ENCODE data around the gene LMNA. TPM values are rescaled to one million over a fixed set of nuclear protein-coding genes. Genes with fewer than 3 reads are reported as not detected.
"Not testable (repeated sequence)": the region's sequence is repeated elsewhere in the genome, so short reads cannot be mapped to it uniquely, and the experiment has no call there.

LMNA gene
- total RNA-seq, 1 donor from 2014 or later = 588 TPM

DNA sequence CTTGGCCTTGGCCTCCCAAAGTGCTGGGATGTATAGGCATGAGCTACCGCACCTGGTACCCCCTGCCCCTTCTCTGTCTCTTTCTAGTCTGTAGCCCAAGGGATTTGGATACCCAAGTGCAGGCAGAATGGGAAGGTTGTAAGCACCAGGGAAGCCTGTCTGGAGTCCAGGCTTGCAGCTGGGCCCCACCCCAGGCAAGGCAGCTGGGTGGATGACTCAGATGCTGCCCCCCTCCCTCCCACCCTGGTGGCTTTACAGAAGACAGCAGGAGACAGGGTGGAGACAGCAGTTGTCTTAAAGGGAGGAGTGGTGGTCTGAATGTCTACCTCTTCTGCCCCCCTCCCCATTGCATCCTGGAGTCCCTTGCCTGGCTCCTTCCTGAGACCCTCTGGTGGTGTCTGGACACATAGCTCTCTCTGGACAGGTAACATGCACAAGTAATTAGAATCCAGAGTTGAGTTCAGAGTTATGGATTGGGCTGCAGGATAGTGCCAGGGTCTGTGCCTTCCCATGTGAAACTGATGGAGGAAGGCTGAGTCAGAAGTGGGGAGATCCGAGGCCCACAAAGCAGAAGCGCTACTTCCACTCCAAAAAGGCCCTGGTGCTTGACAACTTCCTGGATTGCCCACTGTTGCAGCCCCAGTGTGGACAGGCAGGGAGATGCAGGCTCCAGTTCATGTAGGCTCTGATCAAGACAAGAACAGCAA, 5.1 kb downstream of the LMNA start:
- DNase-seq (ENCODE audit: extremely low read depth, low read depth, low spot score) = no peak

DNA sequence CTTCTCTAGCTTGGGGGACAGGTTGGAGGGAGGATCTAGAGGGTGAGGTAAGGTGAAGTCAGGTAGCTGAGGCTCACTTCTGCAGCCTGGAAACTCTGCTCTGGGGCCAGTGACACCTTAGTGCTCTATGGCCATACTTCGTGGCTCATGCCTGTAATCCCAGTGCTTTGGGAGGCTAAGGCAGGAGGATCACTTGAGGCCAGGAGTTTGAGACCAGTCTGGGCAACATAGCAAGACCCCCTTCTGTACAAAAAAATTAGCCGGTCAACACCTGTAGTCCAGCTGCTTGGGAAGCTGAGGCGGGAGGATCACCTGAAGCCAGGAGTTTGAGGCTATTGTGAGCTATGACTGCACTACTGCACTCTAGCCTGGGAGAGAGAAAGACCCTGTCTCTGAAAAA, 5.8 kb downstream of the LMNA start:
- no peak for DNase-seq (ENCODE audit: extremely low read depth, low read depth, low spot score)

DNA sequence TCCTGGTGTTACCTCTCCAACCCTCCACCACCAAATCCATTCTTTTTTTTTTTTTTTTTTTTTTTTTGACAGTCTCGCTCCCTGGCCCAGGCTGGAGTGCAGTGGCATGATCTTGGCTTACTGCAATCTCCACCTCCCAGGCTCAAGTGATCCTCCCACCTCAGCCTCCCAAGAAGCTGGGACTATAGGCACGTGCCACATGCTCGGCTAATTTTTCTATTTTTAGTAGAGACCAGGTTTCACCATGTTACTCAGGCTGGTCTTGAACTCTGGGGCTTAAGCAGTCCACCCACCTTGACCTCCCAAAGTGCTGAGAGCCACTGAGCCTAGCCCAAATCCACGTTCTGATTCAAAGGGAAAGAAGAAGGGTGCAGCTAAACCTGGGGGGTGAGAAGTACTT, 6.5 kb downstream of the LMNA start:
- not testable (repeated sequence) for DNase-seq (ENCODE audit: extremely low read depth, low read depth, low spot score)

DNA sequence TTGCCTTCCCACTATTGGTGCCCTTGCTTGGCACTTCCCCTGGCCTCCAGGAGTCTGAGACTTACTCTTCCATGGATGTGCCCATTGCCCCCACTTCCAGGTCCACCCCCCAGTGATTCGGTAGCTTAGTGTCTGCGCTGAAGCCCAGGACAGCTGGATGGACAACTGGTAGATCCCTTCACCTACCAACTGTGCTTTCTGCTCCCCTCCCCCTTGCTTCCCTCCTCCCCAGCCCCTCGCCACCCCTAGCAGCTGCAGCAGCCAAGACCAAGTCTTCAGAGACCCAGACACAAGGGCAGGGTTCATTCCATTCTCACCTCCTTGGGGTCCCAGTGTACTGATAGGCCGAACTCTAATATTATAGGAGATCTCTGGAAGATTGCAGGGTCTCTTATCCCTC, 6.9 kb downstream of the LMNA start:
- DNase-seq (ENCODE audit: extremely low read depth, low read depth, low spot score) = no peak

DNA sequence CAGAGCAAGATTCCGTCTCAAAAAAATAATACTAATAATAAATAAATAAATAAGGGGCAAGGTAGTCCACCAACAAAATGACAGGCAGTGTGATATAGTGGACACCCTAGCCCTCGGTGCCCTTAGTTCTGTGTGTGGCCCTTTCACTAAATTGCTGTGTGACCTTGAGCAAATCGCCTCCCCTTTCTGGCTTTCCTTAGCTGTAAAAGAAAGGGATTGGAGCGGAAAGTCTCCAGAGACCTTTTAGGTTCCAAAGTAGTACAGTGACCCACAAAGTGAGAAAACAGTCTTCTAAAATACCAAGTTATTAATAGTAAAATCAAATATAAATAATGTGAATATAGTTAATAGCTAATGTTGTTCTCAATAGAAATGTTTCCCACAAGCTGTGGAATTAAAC, 7.6 kb downstream of the LMNA start:
- no peak for DNase-seq (ENCODE audit: extremely low read depth, low read depth, low spot score)

DNA sequence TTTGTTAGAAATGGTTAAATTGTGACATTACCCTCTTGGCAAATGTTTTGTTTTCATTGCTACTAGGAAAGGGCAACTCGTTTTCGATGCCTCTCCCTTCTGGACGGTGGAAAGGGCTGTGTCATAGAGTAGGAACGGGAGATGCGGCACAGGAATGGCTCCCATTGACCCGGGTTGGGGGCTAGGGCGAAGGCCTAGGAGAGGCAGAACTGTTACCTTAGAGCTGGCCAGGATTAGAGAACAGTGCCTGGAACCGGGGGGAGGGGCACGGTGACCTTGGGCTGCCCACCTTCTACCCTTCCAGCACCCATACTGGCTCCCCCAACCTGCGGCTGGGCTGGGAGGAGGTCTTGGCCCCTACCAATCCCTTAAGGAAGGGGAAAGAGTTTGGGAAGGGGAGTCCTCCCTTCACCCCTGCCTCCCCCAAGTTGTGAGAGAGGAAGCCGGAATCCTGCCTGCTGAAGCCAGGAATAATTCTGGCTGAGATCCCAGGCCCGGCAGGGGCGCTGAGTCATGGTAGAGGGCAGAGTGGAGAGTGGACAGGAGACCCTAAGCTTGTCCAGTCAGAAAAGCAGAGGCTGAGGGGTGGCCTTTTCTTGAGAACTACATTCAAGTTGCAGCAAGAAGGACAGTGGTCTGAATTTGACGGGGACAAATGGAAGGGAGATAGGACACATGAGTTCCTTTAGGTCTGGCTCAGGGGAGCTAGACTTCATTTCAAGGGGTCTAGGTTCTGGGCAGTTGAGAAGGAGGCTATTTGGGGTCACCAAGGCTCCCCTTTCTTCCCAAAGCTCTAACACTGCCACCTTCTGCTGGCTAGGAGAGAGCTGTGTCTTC, 8.2 kb downstream of the LMNA start:
- no peak for DNase-seq (ENCODE audit: extremely low read depth, low read depth, low spot score)

DNA sequence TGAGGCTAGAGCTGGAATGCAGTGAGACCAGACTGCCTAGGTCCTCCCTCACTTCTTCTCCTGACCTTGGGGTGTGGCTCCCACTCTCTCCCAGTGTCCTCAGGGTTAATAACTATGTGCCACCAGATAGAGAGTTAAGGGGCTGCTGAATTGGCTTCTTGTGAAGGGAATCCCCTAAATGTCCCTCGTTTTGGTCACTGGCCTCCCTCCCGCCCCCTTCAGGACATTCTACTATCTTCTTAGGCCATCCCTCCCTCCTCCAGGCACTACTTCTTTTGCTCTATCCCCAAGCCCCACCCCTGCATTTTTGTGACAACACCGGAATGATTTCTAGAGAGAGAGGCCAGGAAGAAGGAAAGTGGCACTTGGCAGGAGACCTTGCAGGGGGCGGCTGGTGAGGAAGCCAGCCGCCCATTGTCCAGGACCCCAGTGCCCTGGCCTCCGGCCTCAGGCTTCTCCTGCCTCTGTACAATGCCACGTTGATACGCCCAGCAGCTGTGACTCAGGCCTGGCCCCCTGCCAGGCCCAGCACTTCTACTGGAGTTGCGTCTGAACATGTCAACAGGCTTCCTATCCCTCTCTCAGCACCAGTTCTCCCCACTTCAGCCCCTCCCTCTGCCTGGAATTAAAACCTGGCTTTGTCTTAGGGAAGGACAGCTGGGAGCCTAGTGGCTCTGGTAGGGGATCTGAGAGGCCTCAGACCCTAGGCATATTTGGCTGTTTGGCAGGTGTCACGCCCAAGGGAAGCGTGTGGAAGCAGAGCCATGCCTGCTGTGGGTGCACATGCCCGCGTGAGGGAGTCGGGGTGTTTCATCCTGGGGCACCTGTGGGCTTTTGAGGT, 9.1 kb downstream of the LMNA start:
- DNase-seq (ENCODE audit: extremely low read depth, low read depth, low spot score) = no peak

DNA sequence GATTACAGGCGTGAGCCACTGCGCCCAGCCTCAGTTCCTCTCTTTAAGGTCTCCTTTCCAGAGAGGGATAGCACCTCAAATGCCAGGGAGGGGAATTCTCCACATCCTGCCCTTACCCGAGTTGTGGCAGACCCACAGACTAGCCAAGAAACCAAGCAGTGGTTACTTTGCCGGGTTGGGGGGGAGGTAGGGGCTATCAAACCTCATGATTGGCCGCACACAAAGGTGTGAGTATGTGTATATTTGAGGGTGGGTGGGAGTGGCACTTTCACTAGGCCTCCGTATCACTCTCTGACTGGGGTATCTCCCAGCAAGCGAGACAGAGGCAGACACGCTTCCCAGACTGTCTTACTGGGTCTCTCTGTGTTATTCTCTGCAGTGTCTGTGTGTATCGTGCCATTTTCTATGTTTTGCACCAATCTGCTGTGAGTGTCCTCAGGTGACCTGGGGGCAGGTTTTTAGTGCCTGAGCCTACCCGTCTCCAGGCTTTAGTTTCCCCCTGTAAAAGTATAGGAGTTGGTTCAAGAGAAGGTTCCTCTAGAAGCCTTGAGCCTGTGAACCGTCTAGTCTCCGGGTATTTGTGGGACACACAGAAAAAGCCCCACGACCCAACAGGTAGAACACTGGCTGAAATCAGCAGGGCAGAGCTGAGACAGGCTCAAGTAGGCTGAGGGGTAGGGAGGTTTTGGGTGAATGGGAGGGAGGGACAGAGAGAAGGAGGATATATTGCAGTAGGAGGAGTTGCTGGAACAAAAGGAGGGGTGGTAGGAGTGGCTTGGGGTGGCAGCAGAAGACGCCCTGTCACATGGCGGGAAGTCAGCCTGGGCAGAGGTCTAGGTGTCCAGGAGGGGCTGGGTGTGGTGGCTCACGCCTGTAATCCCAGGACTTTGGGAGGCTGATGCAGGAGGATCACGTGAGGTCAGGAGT, 10.3 kb downstream of the LMNA start:
- DNase-seq (ENCODE audit: extremely low read depth, low read depth, low spot score) = no peak

DNA sequence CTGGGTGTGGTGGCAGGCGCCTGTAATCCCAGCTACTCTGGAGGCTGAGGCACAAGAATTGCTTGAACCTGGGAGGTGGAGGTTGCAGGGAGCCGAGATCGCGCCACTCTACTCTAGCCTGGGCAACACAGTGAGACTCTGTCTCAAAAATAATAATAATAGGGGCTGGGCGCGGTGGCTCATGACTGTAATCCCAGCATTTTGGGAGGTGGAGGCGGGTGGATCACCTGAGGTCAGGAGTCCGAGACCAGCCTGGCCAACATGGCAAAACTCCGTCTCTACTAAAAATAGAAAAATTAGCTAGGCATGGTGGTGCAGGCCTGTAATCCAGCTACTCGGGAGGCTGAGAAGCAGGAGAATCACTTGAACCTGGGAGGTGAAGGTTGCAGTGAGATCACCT, 11.0 kb downstream of the LMNA start:
- not testable (repeated sequence) for DNase-seq (ENCODE audit: extremely low read depth, low read depth, low spot score)

DNA sequence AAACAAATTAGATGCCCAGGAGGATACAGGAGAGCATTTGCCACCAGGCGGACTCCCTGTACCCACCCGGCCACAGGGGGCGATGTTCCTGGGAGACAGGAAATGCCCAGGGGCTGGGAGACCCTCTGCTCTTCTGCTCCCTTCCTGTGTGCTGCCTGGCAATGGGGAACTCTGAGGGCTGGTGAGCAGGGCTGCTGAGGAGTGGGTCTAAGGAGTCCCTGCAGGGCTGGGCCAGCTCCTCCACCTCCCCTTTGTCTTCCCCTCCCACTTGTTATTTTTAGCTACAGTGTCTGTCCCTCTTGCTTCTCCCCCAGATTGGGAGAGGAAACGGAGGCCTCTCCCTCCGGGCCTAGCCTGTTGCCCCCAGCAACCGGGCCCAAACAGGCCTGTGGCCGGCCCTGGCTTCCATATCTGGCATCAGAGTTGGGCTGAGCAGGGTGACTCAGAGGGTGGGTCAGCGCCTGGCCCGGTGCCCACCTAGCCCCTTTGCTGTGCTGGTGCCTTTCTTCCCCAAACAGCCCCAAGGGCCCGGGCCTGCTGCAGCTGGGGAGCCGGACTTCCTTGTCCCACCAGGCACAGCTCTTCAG, 11.6 kb downstream of the LMNA start:
- no peak for DNase-seq (ENCODE audit: extremely low read depth, low read depth, low spot score)

DNA sequence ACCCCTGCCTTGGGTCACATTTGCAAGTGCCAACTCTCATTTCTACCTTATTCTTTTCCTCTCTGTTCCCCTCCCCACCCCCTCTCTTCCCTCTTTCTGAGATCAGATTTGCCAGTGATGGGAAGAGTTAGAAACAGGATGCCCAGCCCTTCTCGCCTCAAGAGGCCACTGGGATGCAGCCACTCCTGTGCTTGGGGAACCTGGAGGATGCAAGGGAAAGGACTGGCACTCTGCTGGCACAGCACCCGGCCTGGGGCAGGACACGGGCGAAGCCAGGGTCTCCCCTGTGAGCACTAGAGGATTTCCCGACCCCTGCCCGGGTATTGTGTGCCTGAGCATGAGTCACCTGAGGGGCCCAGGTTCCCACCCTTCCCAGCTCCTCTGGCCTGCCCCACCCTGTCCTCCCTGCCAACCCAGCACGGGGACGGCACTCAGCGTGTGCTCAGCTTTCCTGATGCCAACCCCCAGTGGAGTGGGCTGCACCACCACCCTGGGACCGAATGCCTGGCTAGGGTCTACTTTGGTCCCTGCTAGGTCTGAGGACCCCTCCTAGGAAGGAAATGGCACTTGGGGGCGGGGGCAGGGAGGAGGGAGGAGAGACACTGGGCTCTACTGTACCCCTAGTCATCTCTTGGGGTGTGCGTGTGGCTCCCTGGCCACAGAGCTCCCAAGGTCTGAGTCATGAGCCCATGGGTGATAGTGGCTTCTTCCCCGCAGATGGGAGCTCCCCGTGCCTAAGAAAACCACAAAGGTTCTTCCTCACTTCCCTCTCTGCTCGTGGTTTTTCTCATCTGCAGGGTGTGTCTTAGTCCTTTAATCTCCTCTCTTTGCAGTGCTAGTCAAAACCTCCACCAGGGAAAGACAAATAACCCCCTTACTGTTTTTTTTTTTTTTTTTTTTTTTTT, 12.4 kb downstream of the LMNA start:
- no peak for DNase-seq (ENCODE audit: extremely low read depth, low read depth, low spot score)

DNA sequence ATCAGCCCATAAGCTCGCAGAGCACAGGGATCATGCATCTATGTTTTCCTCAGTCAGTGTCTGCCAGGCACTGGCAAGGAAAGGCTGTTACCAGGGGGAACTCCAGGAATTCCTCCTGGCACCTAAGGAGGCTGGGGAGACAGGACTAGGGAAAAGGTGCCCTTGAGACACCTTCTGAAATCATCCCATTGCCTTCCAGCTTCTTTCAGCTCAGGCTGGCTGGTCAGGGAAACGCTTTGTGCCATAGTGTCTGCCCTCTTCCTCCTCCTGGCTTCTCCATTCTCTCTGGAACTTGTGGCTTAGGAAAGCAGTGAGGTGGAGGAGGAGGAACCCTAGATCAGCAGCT, 13.8 kb downstream of the LMNA start:
- DNase-seq (ENCODE audit: extremely low read depth, low read depth, low spot score) = no peak

DNA sequence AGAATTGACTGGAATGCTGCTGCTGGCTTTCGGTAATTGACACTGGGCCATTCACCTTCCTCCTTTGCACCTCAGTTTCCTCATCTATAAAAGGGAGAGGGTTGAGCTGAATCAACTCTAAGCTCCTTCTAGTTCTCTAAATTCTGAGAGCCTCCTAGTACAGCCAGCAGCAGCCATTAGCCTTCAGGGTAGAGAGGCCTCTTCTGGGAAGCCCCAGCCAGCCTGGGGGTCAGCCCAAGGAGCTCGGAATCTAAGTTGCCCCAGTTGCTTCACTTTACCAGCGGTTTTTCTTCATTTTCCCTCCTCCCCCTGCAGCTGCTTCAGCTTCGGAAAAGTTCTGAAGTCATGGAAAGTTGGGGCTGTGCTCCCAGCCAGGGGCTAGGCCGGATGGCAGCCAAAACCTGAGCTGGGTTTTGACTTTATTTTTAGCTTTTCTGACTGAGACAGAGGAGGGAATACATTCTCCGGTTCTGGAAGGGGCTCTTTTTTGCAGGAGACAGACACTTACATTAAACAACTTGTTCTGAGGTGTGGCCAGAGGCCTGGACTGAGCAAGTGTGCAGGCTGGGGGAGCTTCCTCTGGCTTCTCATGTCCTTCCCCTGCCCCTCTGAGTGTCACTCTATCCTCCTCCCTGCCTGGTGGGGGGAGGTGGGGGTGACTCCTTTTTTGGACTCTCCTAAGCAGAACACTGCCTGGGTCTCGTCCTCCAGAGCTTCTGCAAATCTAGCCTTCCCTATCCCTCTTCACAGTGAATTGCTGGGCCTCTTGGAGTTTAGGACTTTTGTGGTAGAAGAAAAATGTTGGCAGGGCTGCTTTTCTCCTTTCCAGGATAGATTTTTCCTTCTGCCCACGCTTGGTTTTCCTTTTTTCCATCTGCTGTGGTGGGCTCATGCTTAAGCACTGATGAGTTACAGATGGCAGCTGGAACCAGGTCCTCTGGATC, 14.4 kb downstream of the LMNA start:
- no peak for DNase-seq (ENCODE audit: extremely low read depth, low read depth, low spot score)

DNA sequence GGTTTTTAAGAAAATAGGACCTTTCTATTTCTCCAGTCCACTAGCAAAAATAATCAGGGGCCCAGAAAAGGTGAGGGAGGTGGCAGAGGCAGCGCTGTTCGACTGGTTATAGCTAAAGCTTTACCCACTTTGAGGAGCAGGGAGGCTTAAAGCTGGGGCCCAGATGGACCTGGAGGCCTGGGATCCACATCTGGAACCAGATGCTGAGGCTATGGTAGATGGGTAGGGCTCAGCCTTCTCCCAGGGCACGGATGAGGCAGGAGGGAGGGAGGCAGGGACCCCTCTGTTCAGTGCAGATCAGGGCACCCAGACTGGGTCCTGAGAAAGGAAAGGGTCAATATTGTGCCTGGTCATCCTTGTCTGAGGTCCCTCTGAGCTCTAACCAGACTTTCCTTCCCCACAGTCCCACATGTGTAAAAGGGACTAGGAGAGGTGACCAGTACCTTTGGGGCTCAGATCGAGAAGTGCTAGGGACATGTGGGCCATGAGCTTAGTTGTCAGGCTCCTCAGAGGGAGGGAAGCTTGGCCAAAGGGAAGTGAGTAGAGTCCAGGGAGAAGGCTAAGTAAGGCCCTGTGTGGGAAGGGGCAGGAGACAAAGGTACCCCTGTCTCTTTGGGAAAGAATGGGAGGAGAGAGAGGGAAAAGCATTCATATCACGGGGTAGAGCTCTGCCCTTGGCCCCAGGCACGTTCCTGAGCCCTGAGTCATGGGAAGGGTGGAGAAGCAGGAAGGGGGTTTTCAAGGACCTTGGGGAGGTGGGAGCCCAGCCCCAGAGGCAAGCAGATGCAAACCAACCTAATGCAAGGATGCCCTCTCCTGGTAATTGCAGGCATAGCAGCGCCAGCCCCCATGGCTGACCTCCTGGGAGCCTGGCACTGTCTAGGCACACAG, 15.4 kb downstream of the LMNA start:
- DNase-seq (ENCODE audit: extremely low read depth, low read depth, low spot score) = no peak

DNA sequence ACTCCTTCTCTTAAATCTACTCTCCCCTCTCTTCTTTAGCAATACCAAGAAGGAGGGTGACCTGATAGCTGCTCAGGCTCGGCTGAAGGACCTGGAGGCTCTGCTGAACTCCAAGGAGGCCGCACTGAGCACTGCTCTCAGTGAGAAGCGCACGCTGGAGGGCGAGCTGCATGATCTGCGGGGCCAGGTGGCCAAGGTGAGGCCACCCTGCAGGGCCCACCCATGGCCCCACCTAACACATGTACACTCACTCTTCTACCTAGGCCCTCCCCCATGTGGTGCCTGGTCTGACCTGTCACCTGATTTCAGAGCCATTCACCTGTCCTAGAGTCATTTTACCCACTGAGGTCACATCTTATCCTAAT, 16.0 kb downstream of the LMNA start:
- DNase-seq (ENCODE audit: extremely low read depth, low read depth, low spot score) = no peak

DNA sequence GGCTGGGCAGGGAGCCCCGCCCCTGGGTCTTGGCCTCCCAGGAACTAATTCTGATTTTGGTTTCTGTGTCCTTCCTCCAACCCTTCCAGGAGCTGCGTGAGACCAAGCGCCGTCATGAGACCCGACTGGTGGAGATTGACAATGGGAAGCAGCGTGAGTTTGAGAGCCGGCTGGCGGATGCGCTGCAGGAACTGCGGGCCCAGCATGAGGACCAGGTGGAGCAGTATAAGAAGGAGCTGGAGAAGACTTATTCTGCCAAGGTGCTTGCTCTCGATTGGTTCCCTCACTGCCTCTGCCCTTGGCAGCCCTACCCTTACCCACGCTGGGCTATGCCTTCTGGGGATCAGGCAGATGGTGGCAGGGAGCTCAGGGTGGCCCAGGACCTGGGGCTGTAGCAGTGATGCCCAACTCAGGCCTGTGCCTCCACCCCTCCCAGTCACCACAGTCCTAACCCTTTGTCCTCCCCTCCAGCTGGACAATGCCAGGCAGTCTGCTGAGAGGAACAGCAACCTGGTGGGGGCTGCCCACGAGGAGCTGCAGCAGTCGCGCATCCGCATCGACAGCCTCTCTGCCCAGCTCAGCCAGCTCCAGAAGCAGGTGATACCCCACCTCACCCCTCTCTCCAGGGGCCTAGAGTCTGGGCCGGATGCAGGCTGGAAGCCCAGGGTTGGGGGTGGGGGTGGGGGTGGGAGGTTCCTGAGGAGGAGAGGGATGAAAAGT, 20.4 kb downstream of the LMNA start:
- no peak for DNase-seq (ENCODE audit: extremely low read depth, low read depth, low spot score)
